K562 (cell line): ENCODE measurements around the gene SMAD4. TPM values are rescaled to one million over a fixed set of nuclear protein-coding genes. Genes with fewer than 3 reads are reported as not detected.

Experiments
- BRD9 ChIP-seq: fragments of 450-650 bp; IDR thresholded peaks from 2 replicates; pipeline ENCODE4 v1.6.1; 2018; ENCODE audit warnings: low read depth; ENCODE audit not compliant: partially characterized antibody
- CBFA2T2 ChIP-seq: fragments of 450-650 bp; conservative IDR thresholded peaks from 2 replicates; pipeline ENCODE4 v1.6.1; 2017; ENCODE audit warnings: mild to moderate bottlenecking
- CC2D1A ChIP-seq: fragments of 450-650 bp; IDR thresholded peaks from 2 replicates; pipeline ENCODE4 v1.6.1; 2017; ENCODE audit warnings: mild to moderate bottlenecking
- CEBPB ChIP-seq: fragments of 450-650 bp; IDR thresholded peaks from 2 replicates; pipeline ENCODE4 v1.6.1; 2016; ENCODE audit warnings: missing genetic modification characterization, missing compliant biosample characterization
- CTBP1 ChIP-seq: fragments of 450-650 bp; IDR thresholded peaks from 2 replicates; pipeline ENCODE4 v1.6.1; 2016; ENCODE audit warnings: borderline replicate concordance
- HDAC2 ChIP-seq: fragments of 450-650 bp; IDR thresholded peaks from 2 replicates; pipeline ENCODE4 v1.6.1; 2016; ENCODE audit warnings: mild to moderate bottlenecking
- NCOR1 ChIP-seq: fragments of 450-650 bp; IDR thresholded peaks from 2 replicates; pipeline ENCODE4 v1.6.1; 2016; ENCODE audit warnings: mild to moderate bottlenecking, moderate library complexity
- NFE2 ChIP-seq: IDR thresholded peaks from 2 replicates; pipeline ENCODE4 v1.6.1; 2014; ENCODE audit warnings: antibody characterized with exemption, low read depth
- NONO ChIP-seq, 2 experiments: fragments of 200-400 bp in 1 of 2; fragments of 450-650 bp in 1 of 2; formaldehyde crosslinking in 1 of 2; IDR thresholded peaks; 2 replicates each; pipeline ENCODE4 v1.6.1; 2017; ENCODE audit warnings: low read depth in 2 of 2, mild to moderate bottlenecking in 2 of 2, moderate library complexity in 2 of 2, low read length in 1 of 2
- PTRF ChIP-seq: fragments of 450-650 bp; IDR thresholded peaks from 2 replicates; pipeline ENCODE4 v1.6.1; 2016; ENCODE audit warnings: mild to moderate bottlenecking, missing genetic modification characterization, missing compliant biosample characterization
- RAD21 ChIP-seq, 2 experiments: fragments of 250-450 bp in 1 of 2; fragments of 450-650 bp in 1 of 2; sonication (Bioruptor Pico) in 1 of 2; formaldehyde crosslinking in 1 of 2; IDR thresholded peaks in 1 of 2; conservative IDR thresholded peaks in 1 of 2; 2 replicates each; pipeline versions ENCODE4 v1.4.0 to v1.8.0; 2020 to 2022; ENCODE audit warnings: mild to moderate bottlenecking in 2 of 2, moderate library complexity in 1 of 2
- SLC30A9 ChIP-seq: fragments of 250-450 bp; sonication (Bioruptor Pico); IDR thresholded peaks from 2 replicates; pipeline ENCODE4 v1.8.0; 2022; ENCODE audit warnings: mild to moderate bottlenecking, moderate library complexity
- TCF7 ChIP-seq: sonication (generic); IDR thresholded peaks from 2 replicates; pipeline ENCODE4 v1.6.1; 2016; ENCODE audit warnings: antibody characterized with exemption, borderline replicate concordance
- ZKSCAN3 ChIP-seq: fragments of 250-450 bp; sonication (Bioruptor Pico); IDR thresholded peaks from 2 replicates; pipeline ENCODE4 v1.4.0; 2020
- ZNF134 ChIP-seq: fragments of 250-450 bp; sonication (Bioruptor Pico); conservative IDR thresholded peaks from 2 replicates; pipeline ENCODE4 v1.4.0; 2020
- ZNF347 ChIP-seq: fragments of 450-650 bp; formaldehyde crosslinking; IDR thresholded peaks from 2 replicates; pipeline ENCODE4 v1.4.0; 2020; ENCODE audit warnings: low read depth, mild to moderate bottlenecking, moderate library complexity
- ZNF57 ChIP-seq: fragments of 450-650 bp; formaldehyde crosslinking; IDR thresholded peaks from 2 replicates; pipeline ENCODE4 v1.4.0; 2020; ENCODE audit warnings: mild to moderate bottlenecking, moderate library complexity
- ZNF583 ChIP-seq: fragments of 250-450 bp; sonication (Bioruptor Pico); IDR thresholded peaks from 2 replicates; pipeline ENCODE4 v1.4.0; 2020
- polyA plus RNA-seq, 8 experiments: library from polyadenylated mRNA; depleted of rRNA in 4 of 8; stranded (reverse) in 5 of 8; unstranded in 3 of 8; fragments of >200 nt; fragmentation: Nextera tagmentation in 2 of 8; fragmentation: Illumina TruSeq in 1 of 8; extraction: Ambion mirVana in 2 of 8; extraction: Trizol in 1 of 8; gene quantifications; 2 replicates each; pipeline versions ENCODE4 v1.2.1 to v1.2.3, GENCODE V29; 2011 to 2014; ENCODE audit warnings: inconsistent platforms in 1 of 8, missing spikeins in 1 of 8
- total RNA-seq, 7 experiments: library from RNA; depleted of rRNA in 6 of 7; stranded (reverse); fragments of >200 nt in 6 of 7; fragmentation: Illumina TruSeq in 2 of 7; extraction: Trizol in 2 of 7; gene quantifications; 2 replicates each; pipeline versions ENCODE4 v1.2.1 to v1.2.3, GENCODE V29; 2011 to 2021; ENCODE audit warnings: low replicate concordance in 1 of 7
- TF ChIP-seq, protein P1 (sequence below): fragments of 450-650 bp; IDR thresholded peaks from 2 replicates; pipeline ENCODE4 v1.6.1; 2017; ENCODE audit warnings: antibody characterized with exemption, mild to moderate bottlenecking
- TF ChIP-seq, protein P2 (sequence below): fragments of 250-450 bp; sonication (Bioruptor Pico); IDR thresholded peaks from 2 replicates; pipeline ENCODE4 v1.6.1; 2021; ENCODE audit warnings: mild to moderate bottlenecking
- TF ChIP-seq, protein P3 (sequence below), 3 experiments: IDR thresholded peaks in 2 of 3; conservative IDR thresholded peaks in 1 of 3; 2 replicates each; pipeline ENCODE4 v1.5.1; 2011 to 2012; ENCODE audit warnings: low read length in 3 of 3, mild to moderate bottlenecking in 3 of 3, control low read depth in 2 of 3, improper control_type of control experiment in 1 of 3, inconsistent platforms in 1 of 3, low read depth in 1 of 3, mixed read lengths in 1 of 3, moderate library complexity in 1 of 3; ENCODE audit not compliant: insufficient read depth in 2 of 3
- TF ChIP-seq, protein P4 (sequence below): fragments of 200-800 bp; sonication (Bioruptor generic); IDR thresholded peaks from 2 replicates; pipeline ENCODE4 v1.6.1; 2017; ENCODE audit warnings: missing genetic modification characterization, missing compliant biosample characterization

The SMAD4 gene
- total and polyA plus RNA-seq, 9 of the 15 experiments (the other 6 are each of a cell fraction or from before 2014, with no cell fraction given) = 5.7 to 55.0 (median 39.4) TPM

DNA sequence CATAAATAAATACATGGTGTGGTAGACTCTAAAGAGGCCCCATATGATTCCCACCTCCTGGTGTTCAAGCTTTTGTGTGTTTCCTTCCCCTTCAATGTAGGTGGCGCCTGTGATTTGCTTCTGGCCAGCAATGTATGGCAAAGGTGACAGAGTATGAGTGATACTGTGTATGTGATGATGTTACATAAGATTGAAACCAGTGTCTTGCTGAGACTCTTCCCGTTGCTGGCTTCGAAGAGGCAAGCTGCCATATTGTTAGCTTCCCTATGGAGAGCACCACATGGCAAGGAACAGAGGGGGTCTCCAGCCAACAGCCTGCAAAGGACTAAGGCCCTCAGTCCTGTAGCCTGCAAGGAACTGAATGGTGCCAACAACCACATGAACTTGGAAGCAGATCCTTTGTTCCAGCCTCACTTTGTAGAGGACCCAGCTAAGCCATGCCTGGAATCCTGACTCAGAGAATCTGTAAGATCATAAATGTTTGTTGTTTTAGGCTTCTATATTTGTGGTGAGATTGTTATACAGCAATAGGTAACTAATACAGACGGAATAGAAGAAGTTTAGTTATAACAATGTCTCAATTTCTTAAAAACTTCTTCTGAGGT is 1.7 kb upstream of the SMAD4 start (continued):
- TF ChIP-seq, protein P1, sequence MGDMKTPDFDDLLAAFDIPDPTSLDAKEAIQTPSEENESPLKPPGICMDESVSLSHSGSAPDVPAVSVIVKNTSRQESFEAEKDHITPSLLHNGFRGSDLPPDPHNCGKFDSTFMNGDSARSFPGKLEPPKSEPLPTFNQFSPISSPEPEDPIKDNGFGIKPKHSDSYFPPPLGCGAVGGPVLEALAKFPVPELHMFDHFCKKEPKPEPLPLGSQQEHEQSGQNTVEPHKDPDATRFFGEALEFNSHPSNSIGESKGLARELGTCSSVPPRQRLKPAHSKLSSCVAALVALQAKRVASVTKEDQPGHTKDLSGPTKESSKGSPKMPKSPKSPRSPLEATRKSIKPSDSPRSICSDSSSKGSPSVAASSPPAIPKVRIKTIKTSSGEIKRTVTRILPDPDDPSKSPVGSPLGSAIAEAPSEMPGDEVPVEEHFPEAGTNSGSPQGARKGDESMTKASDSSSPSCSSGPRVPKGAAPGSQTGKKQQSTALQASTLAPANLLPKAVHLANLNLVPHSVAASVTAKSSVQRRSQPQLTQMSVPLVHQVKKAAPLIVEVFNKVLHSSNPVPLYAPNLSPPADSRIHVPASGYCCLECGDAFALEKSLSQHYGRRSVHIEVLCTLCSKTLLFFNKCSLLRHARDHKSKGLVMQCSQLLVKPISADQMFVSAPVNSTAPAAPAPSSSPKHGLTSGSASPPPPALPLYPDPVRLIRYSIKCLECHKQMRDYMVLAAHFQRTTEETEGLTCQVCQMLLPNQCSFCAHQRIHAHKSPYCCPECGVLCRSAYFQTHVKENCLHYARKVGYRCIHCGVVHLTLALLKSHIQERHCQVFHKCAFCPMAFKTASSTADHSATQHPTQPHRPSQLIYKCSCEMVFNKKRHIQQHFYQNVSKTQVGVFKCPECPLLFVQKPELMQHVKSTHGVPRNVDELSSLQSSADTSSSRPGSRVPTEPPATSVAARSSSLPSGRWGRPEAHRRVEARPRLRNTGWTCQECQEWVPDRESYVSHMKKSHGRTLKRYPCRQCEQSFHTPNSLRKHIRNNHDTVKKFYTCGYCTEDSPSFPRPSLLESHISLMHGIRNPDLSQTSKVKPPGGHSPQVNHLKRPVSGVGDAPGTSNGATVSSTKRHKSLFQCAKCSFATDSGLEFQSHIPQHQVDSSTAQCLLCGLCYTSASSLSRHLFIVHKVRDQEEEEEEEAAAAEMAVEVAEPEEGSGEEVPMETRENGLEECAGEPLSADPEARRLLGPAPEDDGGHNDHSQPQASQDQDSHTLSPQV = no peak
- TF ChIP-seq ZKSCAN3 (no peak), ZNF134 (CRISPR knock-in tag) (no peak), NCOR1 (peak; percentile 20; the same call in 1 of the 2 replicates), HDAC2 (no peak), NFE2 (no peak), PTRF (tag) (no peak), TCF7 (no peak), RAD21 (CRISPR knock-in tag; conservative IDR thresholded peaks at IDR 0.05 in 1 of 2, IDR thresholded peaks at IDR 0.05 in 1 of 2) (peak in 1 of 2 experiments; percentile 32; a peak in 2 of 4 replicates), CTBP1 (peak; percentile 25; the same call in 1 of the 2 replicates), ZNF583 (no peak), ZNF57 (CRISPR knock-in tag) (no peak), CEBPB (tag) (no peak), NONO (IDR thresholded peaks at IDR 0.05; ENCODE audit: low read depth in 2 of 2, low read length in 1 of 2) (no peak), CBFA2T2 (no peak), SLC30A9 (no peak), ZNF347 (CRISPR knock-in tag) (no peak), CC2D1A (no peak), BRD9 (no peak)
- TF ChIP-seq, protein P2, sequence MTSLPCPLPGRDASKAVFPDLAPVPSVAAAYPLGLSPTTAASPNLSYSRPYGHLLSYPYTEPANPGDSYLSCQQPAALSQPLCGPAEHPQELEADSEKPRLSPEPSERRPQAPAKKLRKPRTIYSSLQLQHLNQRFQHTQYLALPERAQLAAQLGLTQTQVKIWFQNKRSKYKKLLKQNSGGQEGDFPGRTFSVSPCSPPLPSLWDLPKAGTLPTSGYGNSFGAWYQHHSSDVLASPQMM (CRISPR knock-in tag) = no peak
- TF ChIP-seq, protein P3, sequence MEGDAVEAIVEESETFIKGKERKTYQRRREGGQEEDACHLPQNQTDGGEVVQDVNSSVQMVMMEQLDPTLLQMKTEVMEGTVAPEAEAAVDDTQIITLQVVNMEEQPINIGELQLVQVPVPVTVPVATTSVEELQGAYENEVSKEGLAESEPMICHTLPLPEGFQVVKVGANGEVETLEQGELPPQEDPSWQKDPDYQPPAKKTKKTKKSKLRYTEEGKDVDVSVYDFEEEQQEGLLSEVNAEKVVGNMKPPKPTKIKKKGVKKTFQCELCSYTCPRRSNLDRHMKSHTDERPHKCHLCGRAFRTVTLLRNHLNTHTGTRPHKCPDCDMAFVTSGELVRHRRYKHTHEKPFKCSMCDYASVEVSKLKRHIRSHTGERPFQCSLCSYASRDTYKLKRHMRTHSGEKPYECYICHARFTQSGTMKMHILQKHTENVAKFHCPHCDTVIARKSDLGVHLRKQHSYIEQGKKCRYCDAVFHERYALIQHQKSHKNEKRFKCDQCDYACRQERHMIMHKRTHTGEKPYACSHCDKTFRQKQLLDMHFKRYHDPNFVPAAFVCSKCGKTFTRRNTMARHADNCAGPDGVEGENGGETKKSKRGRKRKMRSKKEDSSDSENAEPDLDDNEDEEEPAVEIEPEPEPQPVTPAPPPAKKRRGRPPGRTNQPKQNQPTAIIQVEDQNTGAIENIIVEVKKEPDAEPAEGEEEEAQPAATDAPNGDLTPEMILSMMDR (IDR thresholded peaks at IDR 0.05 in 2 of 3, conservative IDR thresholded peaks at IDR 0.05 in 1 of 3; ENCODE audit: insufficient read depth in 2 of 3, low read depth in 1 of 3, low read length in 3 of 3) = peak; percentile 13 to 43 (median 38); a peak in 4 of 6 replicates
- TF ChIP-seq, protein P4, sequence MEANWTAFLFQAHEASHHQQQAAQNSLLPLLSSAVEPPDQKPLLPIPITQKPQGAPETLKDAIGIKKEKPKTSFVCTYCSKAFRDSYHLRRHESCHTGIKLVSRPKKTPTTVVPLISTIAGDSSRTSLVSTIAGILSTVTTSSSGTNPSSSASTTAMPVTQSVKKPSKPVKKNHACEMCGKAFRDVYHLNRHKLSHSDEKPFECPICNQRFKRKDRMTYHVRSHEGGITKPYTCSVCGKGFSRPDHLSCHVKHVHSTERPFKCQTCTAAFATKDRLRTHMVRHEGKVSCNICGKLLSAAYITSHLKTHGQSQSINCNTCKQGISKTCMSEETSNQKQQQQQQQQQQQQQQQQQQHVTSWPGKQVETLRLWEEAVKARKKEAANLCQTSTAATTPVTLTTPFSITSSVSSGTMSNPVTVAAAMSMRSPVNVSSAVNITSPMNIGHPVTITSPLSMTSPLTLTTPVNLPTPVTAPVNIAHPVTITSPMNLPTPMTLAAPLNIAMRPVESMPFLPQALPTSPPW (CRISPR knock-in tag) = no peak
- TF ChIP-seq, all 486 proteins: peak for 10
